GM19023 (cell line): ENCODE measurements around the gene CD79A.

Experiments
- ATAC-seq: cut with Tn5 transposase; IDR thresholded peaks from one replicate; pipeline ENCODE4 v1.9.1; 2021; ENCODE audit warnings: mild to moderate bottlenecking, moderate library complexity; ENCODE audit not compliant: unreplicated experiment

The CD79A gene

GRCh38 chr19:41883463-41883820 lies 6.4 kb downstream of the CD79A start:
- ATAC-seq: no peak

GRCh38 chr19:41883821-41884733 lies 7.0 kb downstream of the CD79A start:
- ATAC-seq: peak; percentile 87

DNA sequence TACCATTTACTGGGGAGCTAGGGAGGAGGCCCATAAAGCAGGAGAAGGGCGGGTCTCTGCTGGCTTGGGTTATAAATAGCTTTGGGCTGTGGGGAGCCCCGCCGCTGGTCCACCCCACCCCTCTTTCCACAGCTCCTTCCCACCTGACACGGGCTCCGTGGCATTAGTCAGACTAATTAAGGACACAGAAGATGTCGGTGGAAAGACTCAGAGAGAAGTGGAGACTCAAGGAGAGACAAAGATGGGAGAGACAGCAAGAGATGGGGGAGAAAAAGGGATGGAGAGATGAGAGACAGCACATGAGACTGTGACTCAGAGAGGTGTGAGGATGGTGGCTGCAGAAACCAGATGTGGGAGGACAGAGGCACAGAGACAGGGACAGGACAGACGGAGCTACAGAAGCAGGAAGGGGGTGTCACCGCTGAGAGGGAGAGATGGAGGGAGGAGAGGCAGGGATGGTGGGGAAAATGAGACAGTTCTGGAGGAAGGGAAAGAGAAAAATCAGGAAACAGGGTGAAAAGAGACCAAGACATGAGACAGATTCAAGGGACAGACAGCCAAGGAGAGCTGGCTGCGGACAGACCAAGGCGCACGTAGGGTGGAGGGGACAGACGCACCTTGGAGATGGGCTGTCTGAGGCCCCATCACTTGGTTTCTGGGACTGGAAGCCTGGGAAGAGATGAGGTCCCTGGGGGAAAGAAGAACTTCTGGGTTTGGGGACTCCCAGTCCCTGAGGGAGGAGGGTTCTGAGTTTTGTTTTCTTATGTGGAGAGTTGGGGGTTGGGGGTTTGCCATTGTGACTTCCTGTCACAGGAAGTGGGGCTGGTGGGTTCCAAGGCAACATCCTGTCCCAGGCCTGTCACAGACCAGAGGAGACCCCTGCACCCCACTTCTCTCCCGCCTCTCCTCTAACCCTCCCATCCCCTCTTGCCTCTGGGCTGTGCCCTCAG lies 10.0 kb downstream of the CD79A start:
- no peak for ATAC-seq

DNA sequence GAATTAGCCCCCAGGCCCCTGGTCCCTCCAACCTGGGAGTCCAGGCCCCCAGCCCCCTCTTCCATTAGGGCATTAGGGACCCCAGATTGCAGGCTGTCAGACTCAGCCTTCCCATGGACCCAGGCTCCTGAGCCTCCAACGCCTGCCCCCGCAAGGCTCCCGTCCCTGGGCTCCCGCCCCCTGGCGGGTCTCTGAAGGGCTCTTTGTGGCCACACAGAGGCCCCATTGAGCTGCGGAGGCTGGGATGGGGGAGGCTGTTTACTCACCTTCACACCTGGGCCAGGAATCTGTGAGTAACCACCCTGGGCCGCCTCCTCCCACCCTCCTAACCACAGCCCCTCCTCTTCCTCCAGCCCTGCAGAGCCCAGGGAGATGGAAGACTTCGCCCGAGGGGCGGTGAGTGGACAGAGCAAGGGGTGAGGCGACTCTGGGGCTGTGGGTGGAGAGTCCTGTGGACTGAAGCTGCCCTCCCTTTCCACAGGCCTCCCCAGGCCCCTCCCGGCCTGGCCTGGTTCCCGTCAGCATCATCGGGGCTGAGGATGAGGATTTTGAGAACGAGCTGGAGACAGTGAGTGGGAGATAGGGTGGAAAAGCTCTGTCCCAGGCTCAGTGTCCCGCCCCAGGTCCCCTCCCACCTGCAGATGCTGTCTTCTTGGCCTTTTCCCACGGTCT lies 10.8 kb downstream of the CD79A start:
- ATAC-seq: no peak

GRCh38 chr19:41888926-41889325 lies 11.8 kb downstream of the CD79A start:
- no peak for ATAC-seq

DNA sequence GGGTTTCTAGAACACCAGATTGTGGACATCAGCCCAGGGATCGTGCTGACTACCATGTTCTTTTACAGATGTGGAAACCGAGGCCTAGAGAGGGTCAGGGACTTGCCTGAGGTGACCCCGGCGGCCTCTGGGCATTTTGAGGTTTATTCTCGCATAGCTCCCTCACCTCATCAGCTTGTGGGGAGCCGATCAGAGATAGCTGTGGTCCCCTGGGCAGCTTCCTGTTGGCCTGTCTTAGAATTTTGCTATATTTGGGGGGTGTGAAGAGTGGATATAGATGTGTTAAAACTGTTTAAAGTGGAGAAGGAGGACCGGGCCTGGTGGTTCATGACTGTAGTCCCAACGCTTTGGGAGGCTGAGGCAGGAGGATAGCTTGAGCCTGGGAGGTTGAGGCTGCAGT lies 12.8 kb downstream of the CD79A start:
- ATAC-seq: no peak

DNA sequence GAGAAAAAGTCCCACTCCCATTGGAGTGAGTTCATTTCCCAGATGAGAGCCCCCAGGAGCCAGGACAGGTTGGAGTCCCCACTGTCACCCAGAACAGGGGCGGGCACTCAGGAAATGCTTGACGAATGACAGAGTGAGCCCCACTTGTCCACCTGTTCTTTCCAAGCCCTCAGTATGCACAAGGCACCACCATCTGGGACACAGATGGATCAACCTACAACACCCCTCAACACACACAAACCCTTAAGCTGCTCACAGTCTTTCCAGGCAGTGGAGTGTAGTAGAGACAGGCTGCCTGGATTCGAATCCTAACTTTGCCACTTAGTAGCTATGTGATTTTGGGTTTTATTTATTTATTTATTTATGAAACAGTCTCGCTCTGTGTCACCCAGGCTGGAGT lies 13.9 kb downstream of the CD79A start:
- no peak for ATAC-seq

DNA sequence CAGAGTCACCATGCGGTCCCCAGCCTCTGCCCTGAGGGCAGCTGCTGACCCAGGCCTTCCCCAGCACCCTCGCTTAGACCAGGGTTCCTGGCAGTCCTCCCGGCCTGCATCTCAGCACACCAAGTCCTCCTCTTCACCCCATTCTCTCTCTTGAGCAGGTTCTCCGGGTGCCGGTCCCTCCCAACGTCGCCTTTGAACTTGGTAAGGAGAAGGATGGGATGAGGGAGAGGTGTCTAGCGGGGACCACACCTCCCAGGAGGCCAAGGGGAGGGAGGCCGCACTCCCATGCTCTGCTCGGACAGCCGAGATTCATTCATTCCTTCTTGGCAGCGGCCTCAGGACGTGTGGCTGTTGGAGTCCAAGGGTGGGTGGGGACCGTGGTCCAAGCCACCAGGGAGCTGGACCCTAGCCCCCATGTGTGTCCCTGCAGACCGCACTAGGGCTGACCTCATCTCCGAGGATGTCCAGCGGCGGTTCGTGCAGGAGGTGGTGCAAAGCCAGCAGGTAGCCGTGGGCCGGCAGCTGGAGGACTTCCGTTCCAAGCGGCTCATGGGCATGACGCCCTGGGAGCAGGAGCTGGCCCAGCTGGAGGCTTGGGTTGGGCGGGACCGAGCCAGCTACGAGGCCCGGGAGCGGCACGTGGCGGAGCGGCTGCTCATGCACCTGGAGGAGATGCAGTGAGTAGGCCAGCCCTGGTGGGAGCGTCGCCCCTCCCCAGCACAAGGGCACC lies 15.3 kb downstream of the CD79A start:
- ATAC-seq: no peak

- ATAC-seq: no peak
Measured at GRCh38 chr19:41893899-41894298, 16.8 kb downstream of the CD79A start.

DNA sequence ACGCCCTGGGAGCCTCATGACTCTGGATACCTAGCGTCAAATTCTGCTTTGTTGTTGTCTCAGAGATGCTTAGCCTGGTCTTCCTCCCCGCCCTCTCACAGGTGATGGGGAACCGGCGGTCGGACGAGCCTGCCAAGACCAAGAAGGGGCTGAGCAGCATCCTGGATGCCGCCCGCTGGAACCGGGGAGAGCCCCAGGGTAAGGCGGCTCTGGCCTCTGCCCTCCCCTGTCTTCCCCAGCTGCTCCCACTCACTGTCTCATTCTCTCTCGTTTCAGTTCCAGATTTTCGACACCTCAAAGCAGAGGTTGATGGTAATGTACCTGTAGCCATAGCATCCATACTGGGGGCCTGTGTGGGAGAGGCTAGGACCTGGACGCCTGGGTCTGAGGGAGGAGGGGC lies 17.3 kb downstream of the CD79A start:
- no peak for ATAC-seq

- no peak for ATAC-seq
Measured at GRCh38 chr19:41895745-41896580, 18.9 kb downstream of the CD79A start.

DNA sequence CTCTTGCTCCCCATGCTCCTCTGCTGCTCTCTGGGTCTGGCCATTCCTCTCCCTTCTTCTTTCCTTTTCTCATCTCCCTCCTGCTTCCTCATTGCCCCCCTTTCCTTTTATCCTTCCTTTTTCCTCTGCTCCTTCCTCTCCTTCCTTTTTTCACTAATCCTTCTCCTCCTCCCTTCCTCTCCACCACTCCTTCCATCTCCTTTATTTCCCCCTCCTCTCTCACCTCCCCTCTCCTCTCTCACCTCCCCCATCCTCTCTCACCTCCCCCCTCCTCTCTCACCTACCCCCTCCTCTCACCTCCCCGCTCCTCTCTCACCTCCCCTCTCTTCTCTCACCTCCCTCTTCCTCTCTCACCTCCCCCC lies 19.5 kb downstream of the CD79A start:
- no peak for ATAC-seq

DNA sequence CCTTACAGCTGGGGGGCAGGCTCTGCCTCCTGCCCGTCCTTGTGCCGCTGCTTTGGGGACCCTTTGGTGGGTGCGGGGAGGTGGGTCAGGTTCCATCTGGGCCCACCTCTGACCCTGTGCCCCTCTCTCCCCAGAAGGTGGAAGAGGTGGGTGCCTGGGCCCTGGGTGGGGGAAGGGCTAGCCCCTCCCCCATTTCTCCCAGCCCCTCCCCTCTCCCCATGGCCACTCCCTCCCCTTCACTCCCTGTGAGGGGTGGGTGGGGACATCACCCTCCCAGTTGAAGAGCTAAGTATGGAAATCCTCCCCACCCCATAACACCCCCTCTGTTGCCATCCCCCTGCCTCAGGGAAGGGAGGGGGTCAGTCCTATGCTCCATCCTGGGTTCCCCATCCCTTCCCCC lies 20.1 kb downstream of the CD79A start:
- ATAC-seq: no peak

GRCh38 chr19:41897820-41898219 lies 20.7 kb downstream of the CD79A start:
- no peak for ATAC-seq

GRCh38 chr19:41898235-41898634 lies 21.2 kb downstream of the CD79A start:
- no peak for ATAC-seq

GRCh38 chr19:41901707-41902360 lies 24.8 kb downstream of the CD79A start:
- no peak for ATAC-seq

DNA sequence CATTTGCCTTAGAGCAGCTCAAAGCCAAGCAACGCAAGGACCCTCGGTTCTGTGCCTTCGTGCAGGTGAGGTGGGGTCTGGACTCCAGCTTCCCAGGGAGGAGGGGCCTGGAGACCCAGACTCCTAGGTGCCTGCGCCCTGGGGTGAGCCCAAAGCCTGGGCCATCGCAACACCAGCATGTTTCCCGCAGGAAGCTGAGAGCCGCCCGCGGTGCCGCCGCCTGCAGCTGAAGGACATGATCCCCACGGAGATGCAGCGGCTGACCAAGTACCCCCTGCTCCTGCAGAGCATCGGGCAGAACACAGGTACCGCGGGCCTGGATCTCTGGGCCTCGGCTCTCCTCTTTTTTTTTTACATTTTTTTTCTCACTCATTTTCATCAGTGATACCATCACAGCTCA lies 25.5 kb downstream of the CD79A start:
- ATAC-seq: no peak

DNA sequence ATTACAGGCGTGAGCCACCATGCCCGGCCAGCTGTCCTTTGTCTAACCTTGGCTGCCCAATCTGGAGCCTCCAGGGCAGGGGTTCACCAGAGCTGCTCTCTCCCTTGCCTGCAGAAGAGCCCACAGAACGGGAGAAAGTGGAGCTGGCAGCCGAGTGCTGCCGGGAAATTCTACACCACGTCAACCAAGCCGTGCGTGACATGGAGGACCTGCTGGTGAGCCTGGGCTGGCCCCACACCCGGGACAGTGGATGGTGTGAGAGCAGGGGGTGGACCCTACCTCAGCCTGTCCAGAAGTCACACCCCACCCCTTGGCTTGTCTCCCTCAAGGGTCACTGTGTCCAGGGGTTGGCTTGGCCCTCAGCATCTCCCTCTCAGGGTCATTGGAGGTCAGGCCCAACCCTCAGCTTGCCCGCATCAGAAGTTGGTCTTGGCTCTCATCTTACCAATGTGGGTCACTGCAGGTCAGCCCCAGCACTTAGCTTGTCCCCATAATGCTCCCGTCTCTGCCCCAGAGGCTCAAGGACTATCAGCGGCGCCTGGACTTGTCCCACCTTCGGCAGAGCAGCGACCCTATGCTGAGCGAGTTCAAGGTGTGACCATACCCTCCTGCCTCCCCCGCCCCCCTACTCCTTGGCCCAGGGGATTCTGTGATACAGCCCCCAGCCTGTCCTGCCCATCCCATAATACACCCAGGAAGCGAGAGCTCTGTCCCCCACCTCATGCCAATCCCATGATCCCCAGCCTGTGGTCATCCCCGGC lies 26.3 kb downstream of the CD79A start:
- ATAC-seq: no peak
